H1 (cell line): Measurements from ENCODE around the gene ZNF771. TPM values are rescaled to one million over a fixed set of nuclear protein-coding genes. Genes with fewer than 3 reads are reported as not detected.

ENCODE experiments used
- CTCF ChIA-PET: fragments of 300-600 bp; sonication (Branson Sonifier 250); formaldehyde crosslinking; loops from one replicate; lab custom pipeline; 2021; ENCODE audit not compliant: partially characterized antibody; lab: Charles Lee
- POLR2A ChIA-PET: fragments of 300-600 bp; sonication (Branson Sonifier 250); formaldehyde crosslinking; loops from one replicate; lab custom pipeline; 2021; ENCODE audit warnings: inconsistent platforms; ENCODE audit not compliant: partially characterized antibody; lab: Charles Lee
- DNase-seq, 2 experiments: peaks; one replicate each; pipeline versions ENCODE4 v3.0.0 to v3.0.0-alpha.2; 2010 to 2022; ENCODE audit warnings: low spot score in 2 of 2, low read depth in 1 of 2, mixed read lengths in 1 of 2
- FAIRE-seq: peaks from 2 replicates; lab custom pipeline; 2011; peaks lifted over from hg19 to GRCh38; lab: Jason Lieb, UNC
- H2AFZ ChIP-seq: 2 replicates; pipeline ENCODE4 v1.8.1; 2012; ENCODE audit warnings: low read length, inconsistent platforms
- H2AK5ac ChIP-seq: 2 replicates; pipeline ENCODE4 v1.6.1; 2013; ENCODE audit warnings: low read depth, low read length
- H2BK120ac ChIP-seq: replicated peaks from 2 replicates; pipeline ENCODE3; 2013; ENCODE audit warnings: low read depth, low read length, inconsistent platforms
- H2BK12ac ChIP-seq: 2 replicates; pipeline ENCODE4 v1.6.1; 2013; ENCODE audit warnings: low read depth, low read length
- H2BK15ac ChIP-seq: 2 replicates; pipeline ENCODE4 v1.6.1; 2013; ENCODE audit warnings: low read length
- H2BK20ac ChIP-seq: 2 replicates; pipeline ENCODE4 v1.6.1; 2013; ENCODE audit warnings: low read length
- H2BK5ac ChIP-seq: 2 replicates; pipeline ENCODE4 v1.6.1; 2013; ENCODE audit warnings: low read depth, low read length
- H3K14ac ChIP-seq: 2 replicates; pipeline ENCODE4 v1.6.1; 2013; ENCODE audit warnings: inconsistent platforms; ENCODE audit not compliant: insufficient read length
- H3K18ac ChIP-seq: 2 replicates; pipeline ENCODE4 v1.6.1; 2013; ENCODE audit warnings: low read length; ENCODE audit errors: extremely low read depth
- H3K23ac ChIP-seq: 2 replicates; pipeline ENCODE4 v1.6.1; 2013; ENCODE audit warnings: inconsistent platforms; ENCODE audit not compliant: insufficient read length
- H3K23me2 ChIP-seq: 2 replicates; pipeline ENCODE4 v1.6.1; 2013; ENCODE audit warnings: low read depth, low read length
- H3K27ac ChIP-seq: 2 replicates; pipeline ENCODE4 v1.6.1; 2011; ENCODE audit warnings: low read depth, low read length, inconsistent platforms
- H3K27me3 ChIP-seq, 4 experiments: replicated peaks in 1 of 4; 1 replicate in 1 of 4; 2 replicates in 3 of 4; pipeline versions ENCODE4 v1.6.1 to v1.8.1; 2011 to 2013; ENCODE audit warnings: low read length in 3 of 4, mild to moderate bottlenecking in 3 of 4, inconsistent platforms in 2 of 4, mixed read lengths in 2 of 4, moderate library complexity in 1 of 4; ENCODE audit not compliant: control insufficient read depth in 3 of 4, insufficient read depth in 3 of 4; ENCODE audit errors: extremely low read depth in 1 of 4
- H3K36me3 ChIP-seq, 4 experiments: 2 replicates each; pipeline versions ENCODE4 v1.6.1 to v1.8.1; 2011 to 2013; ENCODE audit warnings: mild to moderate bottlenecking in 4 of 4, low read length in 3 of 4, moderate library complexity in 2 of 4, control low read depth in 1 of 4, inconsistent platforms in 1 of 4; ENCODE audit not compliant: insufficient read depth in 4 of 4, control insufficient read depth in 2 of 4
- H3K4ac ChIP-seq: replicated peaks from 2 replicates; pipeline ENCODE3; 2013; ENCODE audit warnings: low read length, low read depth, mixed read lengths, inconsistent platforms; ENCODE audit not compliant: insufficient read length
- H3K4me1 ChIP-seq, 4 experiments: replicated peaks in 1 of 4; 1 replicate in 1 of 4; 2 replicates in 3 of 4; pipeline versions ENCODE4 v1.6.1 to v1.8.1; 2011 to 2013; ENCODE audit warnings: low read length in 3 of 4, inconsistent platforms in 2 of 4, mixed read lengths in 1 of 4; ENCODE audit not compliant: insufficient read depth in 4 of 4, control insufficient read depth in 3 of 4
- H3K4me2 ChIP-seq, 2 experiments: 2 replicates each; pipeline versions ENCODE4 v1.6.1 to v1.8.1; 2011 to 2013; ENCODE audit warnings: low read depth in 2 of 2, low read length in 2 of 2, control low read depth in 1 of 2, inconsistent platforms in 1 of 2, mild to moderate bottlenecking in 1 of 2; ENCODE audit not compliant: insufficient read depth in 1 of 2
- H3K4me3 ChIP-seq, 4 experiments: fragments of 200-600, 300-600 bp in 1 of 4; sonication (generic), shearing (Covaris generic), sonication (Bioruptor Twin) in 1 of 4; 2 replicates each; pipeline versions ENCODE4 v1.5.1 to v1.8.1; 2011 to 2016; ENCODE audit warnings: low read length in 4 of 4, low read depth in 3 of 4, control low read depth in 2 of 4, inconsistent platforms in 2 of 4, mild to moderate bottlenecking in 2 of 4, mixed read lengths in 1 of 4, moderate library complexity in 1 of 4; ENCODE audit not compliant: insufficient read depth in 2 of 4; ENCODE audit errors: extremely low read depth in 1 of 4
- H3K56ac ChIP-seq: replicated peaks from 2 replicates; pipeline ENCODE3; 2013; ENCODE audit warnings: low read depth, mild to moderate bottlenecking, mixed read lengths, low read length, inconsistent platforms; ENCODE audit not compliant: insufficient read length
- H3K79me1 ChIP-seq: 2 replicates; pipeline ENCODE4 v1.6.1; 2013; ENCODE audit warnings: low read depth, low read length, control low read depth
- H3K79me2 ChIP-seq, 2 experiments: 2 replicates each; pipeline versions ENCODE4 v1.6.1 to v1.8.1; 2012 to 2013; ENCODE audit warnings: low read length in 2 of 2, mild to moderate bottlenecking in 2 of 2, inconsistent platforms in 1 of 2; ENCODE audit not compliant: insufficient read depth in 2 of 2, control insufficient read depth in 1 of 2
- H3K9ac ChIP-seq, 4 experiments: replicated peaks in 1 of 4; 1 replicate in 1 of 4; 2 replicates in 3 of 4; pipeline versions ENCODE4 v1.6.1 to v1.8.1; 2011 to 2013; ENCODE audit warnings: low read depth in 3 of 4, low read length in 3 of 4, control low read depth in 2 of 4, mild to moderate bottlenecking in 2 of 4, moderate library complexity in 2 of 4, inconsistent platforms in 1 of 4; ENCODE audit errors: extremely low read depth in 1 of 4
- H3K9me3 ChIP-seq, 2 experiments: 2 replicates each; pipeline versions ENCODE4 v1.6.1 to v1.8.1; 2012 to 2013; ENCODE audit warnings: mild to moderate bottlenecking in 2 of 2, moderate library complexity in 2 of 2, control low read depth in 1 of 2, inconsistent platforms in 1 of 2, low read depth in 1 of 2, low read length in 1 of 2, mixed read lengths in 1 of 2; ENCODE audit not compliant: insufficient read depth in 2 of 2
- H4K20me1 ChIP-seq, 2 experiments: replicated peaks in 1 of 2; 2 replicates each; pipeline versions ENCODE3 to v1.8.1; 2011 to 2013; ENCODE audit warnings: inconsistent platforms in 2 of 2, low read length in 2 of 2, mild to moderate bottlenecking in 1 of 2; ENCODE audit not compliant: insufficient read depth in 2 of 2, control insufficient read depth in 1 of 2
- H4K5ac ChIP-seq: 2 replicates; pipeline ENCODE4 v1.6.1; 2013; ENCODE audit warnings: low read length, low read depth, mixed read lengths, inconsistent platforms; ENCODE audit not compliant: insufficient read length
- H4K8ac ChIP-seq: 2 replicates; pipeline ENCODE4 v1.8.0; 2013; ENCODE audit warnings: mild to moderate bottlenecking, moderate library complexity, low read length, inconsistent platforms; ENCODE audit not compliant: insufficient read depth; ENCODE audit errors: extremely low read depth
- H4K91ac ChIP-seq: replicated peaks from 2 replicates; pipeline ENCODE3; 2013; ENCODE audit warnings: low read length, mixed read lengths, inconsistent platforms; ENCODE audit not compliant: insufficient read length
- POLR2A ChIP-seq, 2 experiments: IDR thresholded peaks; 1 replicate in 1 of 2; 2 replicates in 1 of 2; pipeline ENCODE4 v1.6.1; 2011; ENCODE audit warnings: low read depth in 2 of 2, low read length in 2 of 2, mild to moderate bottlenecking in 2 of 2; ENCODE audit errors: control extremely low read depth in 1 of 2
- POLR2AphosphoS5 ChIP-seq: IDR thresholded peaks from 2 replicates; pipeline ENCODE4 v1.6.1; 2011; ENCODE audit warnings: low read depth, low read length
- WGBS, 2 experiments: shearing (Covaris generic) in 1 of 2; methylation state at CpG; one replicate each; pipeline versions ENCODE4 v1.1.6 to v1.1.7; 2013 to 2015; ENCODE audit warnings: low lambda C conversion rate in 2 of 2, mixed read lengths in 2 of 2, inconsistent platforms in 1 of 2, low coverage in 1 of 2, missing lambda C conversion rate in 1 of 2; ENCODE audit not compliant: insufficient replicate concordance in 2 of 2, insufficient coverage in 1 of 2, insufficient read length in 1 of 2; ENCODE audit errors: extremely low coverage in 1 of 2, missing lambda C conversion rate in 1 of 2; 5-methylcytosine and 5-hydroxymethylcytosine counted together
- polyA plus RNA-seq, 7 experiments: library from polyadenylated mRNA; depleted of rRNA in 3 of 7; stranded (reverse) in 5 of 7; unstranded in 2 of 7; fragments of >200 nt in 5 of 7; fragments of 200-250 nt in 2 of 7; gene quantifications; 1 replicate in 5 of 7; 2 replicates in 1 of 7; 4 replicates in 1 of 7; pipeline versions ENCODE4 v1.2.1 to v1.2.3, GENCODE V29; 2011 to 2013; ENCODE audit warnings: missing spikeins in 2 of 7, mixed read lengths in 2 of 7
- total RNA-seq: library from RNA; stranded (reverse); fragmentation: NEBNext Ultra II Directional; extraction: Animal tissue kit (Norgen Biotek cat#: 25700); gene quantifications from 2 replicates; pipeline ENCODE4 v1.2.1, GENCODE V29; 2021
- TF ChIP-seq, protein P1 (sequence below): IDR thresholded peaks from 2 replicates; pipeline ENCODE4 v1.6.1; 2011; ENCODE audit warnings: low read length, improper control_type of control experiment

Gene ZNF771
- total and polyA plus RNA-seq, 2 of the 8 experiments (the other 6 are each of a cell fraction or from before 2014, with no cell fraction given) = 10.6 to 15.7 TPM

DNA sequence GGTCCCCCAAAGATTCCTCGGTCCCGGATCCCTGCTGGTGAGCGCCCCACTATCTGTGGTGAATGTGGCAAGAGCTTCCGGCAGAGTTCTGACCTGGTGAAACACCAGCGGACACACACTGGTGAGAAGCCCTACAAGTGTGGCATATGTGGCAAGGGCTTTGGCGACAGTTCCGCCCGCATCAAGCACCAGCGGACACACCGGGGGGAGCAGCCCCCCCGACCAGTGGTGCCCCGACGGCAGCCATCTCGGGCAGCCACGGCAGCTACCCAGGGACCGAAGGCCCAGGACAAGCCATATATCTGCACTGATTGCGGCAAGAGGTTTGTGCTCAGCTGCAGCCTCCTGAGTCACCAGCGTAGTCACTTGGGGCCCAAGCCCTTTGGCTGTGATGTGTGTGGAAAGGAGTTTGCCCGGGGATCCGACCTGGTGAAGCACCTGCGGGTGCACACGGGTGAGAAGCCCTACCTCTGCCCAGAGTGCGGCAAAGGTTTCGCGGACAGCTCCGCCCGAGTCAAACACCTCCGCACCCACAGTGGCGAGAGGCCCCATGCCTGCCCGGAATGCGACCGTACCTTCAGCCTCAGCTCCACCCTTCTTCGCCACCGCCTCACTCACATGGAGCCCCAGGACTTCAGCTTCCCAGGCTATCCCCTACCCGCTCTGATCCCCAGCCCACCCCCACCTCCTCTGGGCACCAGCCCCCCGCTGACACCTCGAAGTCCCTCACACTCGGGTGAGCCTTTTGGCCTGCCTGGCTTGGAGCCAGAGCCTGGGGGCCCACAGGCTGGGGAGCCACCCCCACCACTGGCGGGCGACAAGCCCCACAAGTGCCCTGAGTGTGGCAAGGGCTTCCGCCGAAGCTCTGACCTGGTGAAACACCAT, 9.4 kb upstream of the ZNF771 start:
- H3K27ac ChIP-seq = no peak overlapping the region
- no peaks in the 10 kb centered on the region; a peak in 1 of 7 replicates for H3K27me3 ChIP-seq
- H4K91ac ChIP-seq = no peak overlapping the region
- no peaks in the 10 kb centered on the region; the same call in 1 of the 2 replicates for H3K79me1 ChIP-seq
- H4K5ac ChIP-seq = no peak overlapping the region
- no peak overlapping the region for H2BK5ac ChIP-seq
- TF ChIP-seq POLR2A (IDR thresholded peaks at IDR 0.05; ENCODE audit: control extremely low read depth in 1 of 2, low read depth in 2 of 2, low read length in 2 of 2) = peak in 1 of 2 experiments; percentile 60; a peak in 1 of 3 replicates
- peak; percentile 45 for TF ChIP-seq POLR2AphosphoS5
- TF ChIP-seq, protein P1, sequence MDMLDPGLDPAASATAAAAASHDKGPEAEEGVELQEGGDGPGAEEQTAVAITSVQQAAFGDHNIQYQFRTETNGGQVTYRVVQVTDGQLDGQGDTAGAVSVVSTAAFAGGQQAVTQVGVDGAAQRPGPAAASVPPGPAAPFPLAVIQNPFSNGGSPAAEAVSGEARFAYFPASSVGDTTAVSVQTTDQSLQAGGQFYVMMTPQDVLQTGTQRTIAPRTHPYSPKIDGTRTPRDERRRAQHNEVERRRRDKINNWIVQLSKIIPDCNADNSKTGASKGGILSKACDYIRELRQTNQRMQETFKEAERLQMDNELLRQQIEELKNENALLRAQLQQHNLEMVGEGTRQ = no peak
- peaks cover 12 to 17% of the 10 kb centered on the region in 2 experiments for H4K20me1 ChIP-seq
- no peak overlapping the region for H3K18ac ChIP-seq
- no peak overlapping the region for H3K14ac ChIP-seq
- no peak for FAIRE-seq
- H3K4me3 ChIP-seq = no peak overlapping the region
- H2BK12ac ChIP-seq = no peak overlapping the region
- H2AK5ac ChIP-seq = no peak overlapping the region
- H3K56ac ChIP-seq = no peak overlapping the region
- no peak for DNase-seq
- no peak overlapping the region for H3K4me2 ChIP-seq
- H2AFZ ChIP-seq = no peak overlapping the region
- H3K9ac ChIP-seq = no peak overlapping the region
- no peak overlapping the region for H2BK20ac ChIP-seq
- no peaks in the 10 kb centered on the region for H3K9me3 ChIP-seq
- H3K4ac ChIP-seq = no peak overlapping the region
- CTCF ChIA-PET = interaction anchor here (0.7 to 2.6 kb wide), 5 partner anchors 11 to 261 kb away, joined by 3 to 23 read pairs (median 8); partner anchors contain the start of genes FBRS, SEPTIN1 and ZNF771
- H3K23me2 ChIP-seq = peaks cover 11% of the 10 kb centered on the region; the same call in 1 of the 2 replicates
- peaks cover 0 to 15% (median 9%) of the 10 kb centered on the region in 4 experiments; a peak in 6 of 7 replicates for H3K4me1 ChIP-seq
- H3K79me2 ChIP-seq = peaks cover 5 to 21% of the 10 kb centered on the region in 2 experiments; a peak in 2 of 4 replicates
- H2BK15ac ChIP-seq = no peak overlapping the region
- H2BK120ac ChIP-seq = no peak overlapping the region
- POLR2A ChIA-PET = interaction anchor here (0.6 to 12.6 kb wide), 11 partner anchors 8 to 47 kb away, joined by 3 to 151 read pairs (median 15); partner anchors contain the start of genes CD2BP2, MYL11, SEPTIN1 and ZNF771
- H4K8ac ChIP-seq = peak overlapping the region; percentile 51; the same call in 1 of the 2 replicates
- no peak overlapping the region for H3K23ac ChIP-seq
- H3K36me3 ChIP-seq = peaks cover 4 to 21% (median 14%) of the 10 kb centered on the region in 4 experiments; a peak in 6 of 8 replicates
- WGBS, 2 experiments = 94% methylated on average over 28 of the region's 42 CpGs; no CpG with 5 or more reads in 1 of the 2 experiments
